HG02610 (cell line): ENCODE measurements around the gene GIT2.
"Not testable (repeated sequence)": the region's sequence is repeated elsewhere in the genome, so short reads cannot be mapped to it uniquely, and the experiment has no call there.

Experiments
- ATAC-seq: cut with Tn5 transposase; IDR thresholded peaks from one replicate; pipeline ENCODE4 v1.9.1; 2021; ENCODE audit warnings: mild to moderate bottlenecking, moderate library complexity; ENCODE audit not compliant: unreplicated experiment

GIT2 gene

GRCh38 chr12:110006115-110006514, 9.9 kb upstream of the GIT2 start:
- ATAC-seq: no peak

DNA sequence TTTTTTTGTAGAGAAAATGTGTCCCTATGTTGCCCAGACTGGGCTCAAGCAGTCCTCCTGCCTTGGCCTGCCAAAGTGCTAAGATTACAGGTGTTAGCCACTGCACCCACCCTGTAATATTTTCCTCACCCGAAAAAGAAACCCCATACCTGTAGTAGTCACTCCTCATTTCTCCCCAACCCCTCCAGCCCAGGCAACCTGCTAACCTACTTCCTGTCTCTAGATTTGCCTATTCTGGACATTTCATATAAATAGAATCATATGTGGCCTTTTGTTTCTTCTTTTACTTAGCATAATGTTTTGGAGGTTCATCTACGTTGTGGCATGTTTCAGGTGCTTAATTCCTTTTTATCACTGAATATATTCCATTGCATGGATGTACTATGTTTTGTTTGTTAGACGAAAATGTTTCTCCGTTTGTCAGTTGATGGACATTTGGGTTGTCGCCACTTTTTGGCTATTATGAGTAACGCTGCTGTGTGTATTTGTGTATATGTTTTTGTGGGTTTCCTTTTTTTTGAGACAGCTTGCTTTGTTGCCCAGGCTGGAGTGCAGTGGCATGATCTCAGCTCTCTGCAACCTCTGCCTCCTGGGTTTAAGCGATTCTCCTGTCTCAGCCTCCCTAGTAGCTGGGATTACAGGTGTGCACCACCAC, 9.3 kb upstream of the GIT2 start:
- peak; percentile 53 for ATAC-seq

DNA sequence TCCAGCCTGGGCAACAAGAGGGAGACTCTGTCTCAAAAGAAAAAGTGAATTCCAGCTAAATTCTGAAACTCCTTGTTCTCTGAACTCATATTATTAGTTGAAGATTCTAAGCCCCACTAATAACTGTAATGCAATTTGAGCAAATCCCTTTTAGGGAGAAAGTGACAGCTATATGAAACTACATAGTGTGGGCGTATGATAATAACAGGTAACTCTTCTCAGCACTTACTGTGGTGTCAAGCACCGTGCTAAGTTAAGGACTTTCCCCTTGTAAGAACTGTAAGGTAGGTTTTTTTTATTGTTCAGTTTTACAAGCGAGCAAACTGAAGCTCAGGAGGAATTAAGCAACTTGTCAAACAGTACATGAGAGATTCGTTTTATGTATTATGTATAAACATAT, 8.4 kb upstream of the GIT2 start:
- ATAC-seq: peak; percentile 77

- ATAC-seq: no peak
These were observed 6.7 kb upstream of the GIT2 start for GRCh38 chr12:110002676-110003515.

DNA sequence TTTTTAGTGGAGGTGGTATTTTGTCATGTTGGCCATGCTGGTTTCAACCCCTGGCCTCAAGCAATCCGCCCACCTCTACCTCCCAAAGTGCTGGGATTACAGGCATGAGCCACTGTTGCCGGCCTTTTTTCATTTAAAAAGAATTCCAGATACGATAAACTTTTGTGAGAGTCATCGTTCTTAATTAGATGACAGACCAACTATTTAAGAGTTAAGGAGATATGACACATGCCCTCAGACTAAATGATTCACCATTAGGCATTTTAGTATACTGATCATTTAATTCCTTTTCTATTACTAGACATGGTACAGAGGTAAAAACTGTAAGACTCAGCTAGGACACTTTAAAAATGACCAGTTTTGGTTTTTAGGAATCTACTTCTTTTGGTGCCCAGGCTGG, 5.4 kb upstream of the GIT2 start:
- ATAC-seq: no peak

DNA sequence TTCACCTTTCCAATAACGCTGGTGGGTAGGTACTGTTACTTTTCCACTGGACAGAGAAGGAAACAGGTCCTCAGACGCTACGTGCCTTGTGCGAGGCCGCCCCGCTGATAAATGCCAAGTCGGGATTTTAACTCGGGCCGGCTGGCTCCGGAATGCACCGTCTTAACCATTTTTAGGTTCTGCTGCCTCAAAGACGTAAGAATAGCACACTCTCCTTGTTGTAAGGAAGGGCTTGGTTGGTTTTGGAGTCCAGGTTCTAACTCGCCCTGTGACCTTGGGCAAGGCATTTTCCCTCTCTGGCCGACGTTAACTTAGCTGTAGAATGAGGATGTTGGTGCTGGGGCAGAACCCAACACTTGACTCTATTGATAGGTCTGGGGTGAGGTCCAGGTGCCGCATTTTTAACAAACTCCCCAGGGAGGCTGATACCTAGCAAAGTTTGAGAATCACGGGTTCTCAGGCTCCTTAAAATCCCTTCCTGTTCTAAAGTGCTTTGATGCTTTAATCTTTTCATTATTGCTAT, 3.9 kb upstream of the GIT2 start:
- ATAC-seq: no peak

DNA sequence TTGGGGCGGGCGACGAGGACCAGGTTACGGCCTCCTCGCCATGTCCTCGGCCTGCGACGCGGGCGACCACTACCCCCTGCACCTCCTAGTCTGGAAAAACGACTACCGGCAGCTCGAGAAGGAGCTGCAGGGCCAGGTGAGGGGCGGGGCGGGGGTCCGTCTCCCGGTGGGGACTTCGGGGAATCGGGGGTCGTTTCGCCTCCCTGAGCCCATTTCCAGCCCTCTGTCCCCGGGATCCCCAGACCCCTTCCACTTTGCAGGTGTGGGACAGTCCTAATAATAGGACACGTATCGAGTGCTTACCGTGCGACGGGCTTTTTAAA, 3.4 kb upstream of the GIT2 start:
- no peak for ATAC-seq

DNA sequence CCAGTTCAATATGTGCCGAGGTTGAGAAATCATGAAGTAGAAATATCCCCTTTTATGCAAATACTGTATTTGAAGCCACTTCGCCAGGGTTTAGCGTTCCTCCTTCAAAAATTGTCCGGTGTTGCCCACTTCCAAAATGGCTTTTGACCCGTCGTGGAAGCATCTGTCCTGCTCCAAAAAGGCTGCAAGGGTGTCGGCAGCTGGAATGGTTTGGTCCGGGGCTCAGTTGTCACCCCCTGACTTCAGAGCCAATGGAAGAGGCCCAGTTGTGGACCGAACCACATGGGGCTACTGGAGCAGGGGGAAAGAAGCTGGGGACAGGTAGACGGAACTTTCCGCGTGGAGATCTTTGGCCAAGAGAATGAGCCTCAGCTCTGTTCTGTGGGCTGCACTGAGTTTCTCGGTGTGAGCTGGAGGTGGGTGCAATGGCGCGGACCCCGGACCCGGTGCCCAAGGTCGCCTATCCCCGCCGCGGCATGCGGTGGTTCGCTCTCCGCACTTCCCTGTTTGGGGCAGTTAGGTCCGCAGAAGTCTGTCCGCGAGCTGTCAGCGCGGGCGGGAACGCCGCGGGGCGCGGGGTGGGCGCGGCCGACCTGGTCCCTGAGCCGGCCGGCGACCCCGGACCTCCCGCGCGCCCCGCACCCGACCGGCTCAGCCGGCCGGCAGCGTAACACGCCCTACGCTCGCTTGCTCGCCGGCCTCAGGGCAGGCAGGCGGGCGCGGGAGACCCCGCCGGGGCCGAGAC, 2.9 kb upstream of the GIT2 start, which contains the start of gene ANKRD13A:
ANKRD13A (plus strand) TSS at position 527 of the 745 bp plus-strand sequence. CDS start 259 bp downstream, outside the sequence.
- ATAC-seq: peak; percentile 56

GRCh38 chr12:109998241-109998903, 2.2 kb upstream of the GIT2 start:
- ATAC-seq: no peak

- ATAC-seq: no peak
These were observed 1.2 kb upstream of the GIT2 start for GRCh38 chr12:109997393-109997792.

DNA sequence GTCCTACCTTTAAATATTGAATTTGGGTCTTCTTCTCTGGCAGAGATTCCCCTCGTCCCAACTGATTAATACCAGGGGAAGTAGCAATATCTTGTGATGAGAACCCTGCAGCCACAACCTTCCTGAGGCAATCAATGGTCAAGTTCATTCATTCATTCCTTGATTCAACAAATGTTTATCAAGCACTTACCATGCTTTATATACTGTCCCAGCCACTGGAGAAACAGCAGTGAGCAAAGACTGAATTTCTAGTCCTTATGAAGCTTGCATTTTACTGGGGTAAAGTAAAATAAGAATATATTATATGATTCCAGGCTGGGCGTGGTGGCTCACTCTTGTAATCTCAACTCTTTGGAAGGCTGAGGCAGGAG, 300 bp upstream of the GIT2 start:
- ATAC-seq: no peak

DNA sequence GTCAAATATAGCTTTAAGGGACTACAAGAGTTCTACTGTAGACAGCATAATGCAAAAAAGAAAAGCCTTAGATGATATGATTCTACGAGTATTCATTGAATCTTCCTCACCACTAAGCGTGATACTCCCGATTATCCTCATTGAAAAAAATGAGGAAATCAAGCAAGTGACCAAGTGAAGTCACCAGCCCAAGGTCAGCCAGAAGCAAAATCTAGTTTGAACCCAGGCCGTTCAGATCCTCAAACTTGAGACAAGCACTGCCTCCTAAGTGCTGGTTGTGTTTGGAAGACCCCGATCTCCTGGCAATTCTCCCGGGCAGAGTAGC, 845 bp downstream of the GIT2 start:
- no peak for ATAC-seq

DNA sequence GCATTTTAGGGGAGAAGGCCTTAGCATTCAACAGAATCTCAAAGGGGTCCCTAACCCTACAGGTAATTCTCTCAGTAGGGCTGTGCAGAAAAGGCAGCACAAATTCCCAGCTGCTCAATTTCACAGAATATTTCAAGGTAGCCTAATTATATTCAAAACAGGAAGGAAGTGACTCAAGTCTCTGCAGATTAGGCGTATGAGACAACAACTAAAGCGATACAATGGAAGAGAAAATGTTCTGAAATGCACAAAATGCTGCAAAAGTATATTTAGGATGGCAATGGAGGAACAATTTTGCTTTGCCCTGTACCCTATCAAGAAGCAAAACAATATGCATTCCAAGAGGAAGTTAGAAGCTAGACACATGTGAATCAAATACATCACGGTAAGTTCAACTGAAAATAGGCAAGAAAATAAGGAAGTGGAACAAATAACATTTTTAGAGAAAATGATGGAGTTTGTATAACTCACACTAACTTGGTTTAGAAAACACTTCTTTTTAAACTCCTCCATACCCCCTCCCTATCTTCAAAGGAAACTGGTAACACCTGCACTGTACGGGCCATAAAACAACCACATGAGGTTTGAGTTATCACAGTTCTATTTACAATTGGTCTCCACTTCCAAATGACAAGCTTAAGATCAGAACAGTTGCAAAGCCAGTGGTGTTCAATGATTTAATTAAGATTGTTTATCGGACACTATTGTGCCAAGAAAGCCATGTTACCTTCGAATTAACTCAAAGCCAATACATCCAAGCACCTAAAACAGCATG, 1.6 kb downstream of the GIT2 start:
- no peak for ATAC-seq

- no peak for ATAC-seq
These were observed 3.1 kb downstream of the GIT2 start for GRCh38 chr12:109993091-109993490.

- no peak for ATAC-seq
These were observed 4.6 kb downstream of the GIT2 start for GRCh38 chr12:109991586-109991985.

- ATAC-seq: no peak
These were observed 6.8 kb downstream of the GIT2 start for GRCh38 chr12:109989380-109989779.

- ATAC-seq: no peak
These were observed 7.3 kb downstream of the GIT2 start for GRCh38 chr12:109988903-109989302.

DNA sequence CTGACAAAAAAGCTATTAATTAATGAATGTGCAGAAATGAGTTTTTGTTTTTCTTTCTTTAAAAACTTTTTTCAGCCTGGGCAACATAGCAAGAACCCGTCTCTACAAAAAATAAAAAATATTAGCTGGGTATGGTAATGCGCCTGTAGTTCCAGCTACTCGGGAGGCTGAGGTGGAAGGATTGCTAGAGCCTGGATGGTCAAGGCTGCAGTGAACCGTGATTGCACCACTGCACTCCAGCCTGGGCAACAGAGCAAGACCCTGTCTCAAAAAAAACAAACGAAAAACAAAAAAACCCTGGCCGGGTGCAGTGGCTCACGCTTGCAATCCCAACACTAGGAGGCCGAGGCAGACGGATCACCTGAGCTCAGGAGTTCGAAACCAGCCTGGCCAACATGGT, 7.9 kb downstream of the GIT2 start:
- no peak for ATAC-seq

DNA sequence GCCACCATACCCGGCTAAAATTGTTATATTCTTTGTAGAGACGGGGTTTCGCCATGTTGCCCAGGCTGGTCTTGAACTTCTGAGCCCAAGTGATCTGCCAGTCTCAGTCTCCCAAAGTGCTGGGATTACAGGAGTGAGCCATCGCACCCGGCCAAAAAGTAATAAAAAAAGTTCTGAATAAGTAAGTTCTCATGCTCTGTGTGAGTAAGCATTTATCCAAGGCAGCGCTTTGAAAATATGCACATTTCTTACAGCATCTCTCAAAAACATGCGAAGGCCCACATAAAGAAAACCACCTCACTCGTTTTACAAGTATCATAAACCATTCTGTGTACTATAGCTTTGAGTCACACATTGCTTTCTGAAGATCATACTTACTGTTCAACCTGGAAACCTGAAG, 8.6 kb downstream of the GIT2 start:
- peak; percentile 65 for ATAC-seq

- not testable (repeated sequence) for ATAC-seq
These were observed 9.9 kb downstream of the GIT2 start for GRCh38 chr12:109986236-109986635.
